NCI-H82 treated with DMSO at 0.1 percent for 48 hours (cell line): ENCODE measurements around the gene TACSTD2.
"Not testable (repeated sequence)": the region's sequence is repeated elsewhere in the genome, so short reads cannot be mapped to it uniquely, and the experiment has no call there.

ENCODE experiments used
- DNase-seq: peaks from one replicate; lab custom pipeline; 2025; ENCODE audit not compliant: unreplicated experiment; lab: John Stamatoyannopoulos, UW

TACSTD2 gene, protein sequence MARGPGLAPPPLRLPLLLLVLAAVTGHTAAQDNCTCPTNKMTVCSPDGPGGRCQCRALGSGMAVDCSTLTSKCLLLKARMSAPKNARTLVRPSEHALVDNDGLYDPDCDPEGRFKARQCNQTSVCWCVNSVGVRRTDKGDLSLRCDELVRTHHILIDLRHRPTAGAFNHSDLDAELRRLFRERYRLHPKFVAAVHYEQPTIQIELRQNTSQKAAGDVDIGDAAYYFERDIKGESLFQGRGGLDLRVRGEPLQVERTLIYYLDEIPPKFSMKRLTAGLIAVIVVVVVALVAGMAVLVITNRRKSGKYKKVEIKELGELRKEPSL

DNA sequence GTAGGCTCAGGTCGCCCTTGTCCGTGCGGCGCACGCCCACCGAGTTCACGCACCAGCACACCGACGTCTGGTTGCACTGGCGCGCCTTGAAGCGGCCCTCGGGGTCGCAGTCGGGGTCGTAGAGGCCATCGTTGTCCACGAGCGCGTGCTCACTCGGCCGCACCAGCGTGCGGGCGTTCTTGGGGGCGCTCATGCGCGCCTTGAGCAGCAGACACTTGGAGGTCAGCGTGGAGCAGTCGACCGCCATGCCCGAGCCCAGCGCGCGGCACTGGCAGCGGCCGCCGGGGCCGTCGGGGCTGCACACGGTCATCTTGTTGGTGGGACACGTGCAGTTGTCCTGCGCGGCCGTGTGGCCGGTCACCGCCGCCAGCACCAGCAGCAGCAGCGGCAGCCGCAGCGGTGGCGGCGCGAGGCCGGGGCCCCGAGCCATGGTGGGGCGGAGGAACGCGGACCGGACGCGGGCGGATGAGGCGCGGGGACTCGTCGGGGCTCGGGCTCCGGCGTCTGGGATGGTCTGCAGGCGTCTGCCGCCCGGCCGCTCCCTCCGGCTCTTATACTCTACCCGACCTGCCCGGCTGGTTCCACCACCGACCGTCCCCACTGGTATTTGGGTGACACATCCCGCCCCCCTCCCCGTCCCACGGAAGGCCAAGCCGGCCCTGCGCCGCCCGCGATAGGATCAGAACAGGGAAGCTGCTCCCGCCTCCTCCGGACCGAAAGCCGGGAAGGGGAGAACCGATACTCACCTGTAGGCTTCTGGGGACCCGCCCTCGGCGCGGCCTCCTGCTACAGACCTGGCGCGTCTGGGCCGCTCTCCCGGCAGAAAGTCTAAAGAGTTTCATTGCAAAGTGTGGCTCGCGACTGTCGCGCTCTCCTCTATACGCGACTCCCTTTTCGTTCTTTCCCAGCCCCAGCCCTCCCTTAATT lies at the start of gene TACSTD2:
Gene TACSTD2, minus strand, starts transcription at position 526 of the 927 bp plus-strand sequence. Its CDS starts 96 bp downstream, at position 430.
- no peak for DNase-seq

DNA sequence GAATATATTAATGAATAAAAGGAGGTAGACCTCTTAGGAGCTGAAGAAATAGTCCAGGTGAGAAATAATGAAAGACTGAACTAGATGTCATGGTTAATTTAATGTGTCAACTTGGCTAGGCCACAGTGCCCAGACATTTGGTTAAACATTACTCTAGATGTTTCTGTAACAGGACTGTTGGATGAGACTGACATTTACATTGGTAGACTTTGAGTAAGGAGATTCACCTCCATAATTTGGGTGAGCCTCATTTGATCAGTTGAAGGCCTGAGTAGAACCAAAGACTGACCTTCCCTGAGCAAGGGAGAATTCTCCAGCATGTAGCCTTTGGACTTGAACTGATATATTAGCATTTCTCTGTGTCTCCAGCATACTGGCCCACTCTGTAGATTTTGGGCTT lies 49.2 kb upstream of the TACSTD2 start:
- DNase-seq = no peak

DNA sequence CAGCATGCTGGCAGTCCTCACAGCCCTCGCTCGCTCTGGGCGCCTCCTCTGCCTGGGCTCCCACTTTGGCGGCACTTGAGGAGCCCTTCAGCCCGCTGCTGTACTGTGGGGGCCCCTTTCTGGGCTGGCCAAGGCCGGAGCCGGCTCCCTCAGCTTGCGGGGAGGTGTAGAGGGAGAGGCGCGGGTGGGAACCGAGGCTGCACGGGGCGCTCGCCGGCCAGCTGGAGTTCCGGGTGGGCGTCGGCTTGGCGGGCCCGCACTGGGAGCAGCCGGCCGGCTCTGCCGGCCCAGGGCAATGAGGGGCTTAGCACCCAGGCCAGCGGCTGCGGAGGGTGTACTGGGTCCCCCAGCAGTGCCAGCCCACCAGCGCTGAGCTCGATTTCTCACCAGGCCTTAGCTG lies 46.2 kb upstream of the TACSTD2 start:
- not testable (repeated sequence) for DNase-seq

DNA sequence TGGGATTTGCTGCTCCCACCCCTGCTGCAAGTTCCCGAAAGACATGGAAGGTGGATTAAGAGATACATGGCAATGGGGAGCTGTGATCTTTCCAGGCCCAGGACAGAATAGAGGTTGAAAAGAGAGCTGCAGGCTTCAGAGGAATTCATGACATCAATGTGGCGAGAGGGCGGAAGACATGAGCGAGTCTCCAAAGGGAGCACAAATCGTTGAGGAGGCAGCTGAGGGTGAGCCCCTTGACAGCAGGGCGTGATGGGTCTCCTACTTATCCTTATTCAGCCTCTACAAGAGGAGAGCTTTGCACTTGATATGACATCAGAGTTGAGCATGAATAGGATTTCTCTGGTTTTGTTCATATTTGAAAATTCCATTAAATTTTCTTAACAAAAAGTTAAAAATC lies 45.5 kb upstream of the TACSTD2 start:
- no peak for DNase-seq

DNA sequence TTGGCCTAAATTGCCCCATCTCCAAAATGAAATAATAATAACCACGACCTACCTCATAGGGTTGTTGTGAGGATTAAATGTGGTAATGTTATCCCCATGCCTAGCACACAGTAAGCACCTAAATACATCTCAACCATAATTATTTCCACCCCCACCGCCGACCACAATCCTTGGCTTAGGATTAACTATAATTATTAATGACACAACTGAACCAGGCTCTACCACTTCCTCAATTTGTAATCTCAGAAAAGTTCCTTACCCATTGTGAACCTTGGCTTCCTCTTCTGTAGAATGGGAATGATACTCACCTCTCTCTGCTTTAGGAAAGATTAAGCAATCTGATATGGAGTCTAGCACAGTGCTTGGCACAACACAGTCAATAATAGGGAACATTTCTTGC lies 44.3 kb upstream of the TACSTD2 start:
- peak; percentile 79 for DNase-seq

DNA sequence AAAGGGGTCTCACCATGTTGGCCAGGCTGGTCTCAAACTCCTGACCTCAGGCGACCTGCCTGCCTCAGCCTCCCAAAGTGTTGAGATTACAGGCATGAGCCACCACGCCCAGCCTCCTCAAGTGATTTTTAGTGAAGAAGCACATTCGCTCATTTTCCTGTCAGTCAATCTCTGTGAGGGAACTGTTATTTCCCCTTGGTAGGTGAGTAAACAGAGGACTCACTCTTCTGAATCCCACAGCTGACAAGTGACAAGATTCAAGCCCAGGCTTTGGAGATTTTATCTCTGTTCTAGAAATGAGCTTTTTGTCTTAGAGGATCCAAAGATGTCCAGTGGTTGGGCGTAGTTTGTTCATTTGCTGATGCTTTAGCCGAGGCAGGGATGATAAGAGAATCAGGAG lies 43.9 kb upstream of the TACSTD2 start:
- no peak for DNase-seq

DNA sequence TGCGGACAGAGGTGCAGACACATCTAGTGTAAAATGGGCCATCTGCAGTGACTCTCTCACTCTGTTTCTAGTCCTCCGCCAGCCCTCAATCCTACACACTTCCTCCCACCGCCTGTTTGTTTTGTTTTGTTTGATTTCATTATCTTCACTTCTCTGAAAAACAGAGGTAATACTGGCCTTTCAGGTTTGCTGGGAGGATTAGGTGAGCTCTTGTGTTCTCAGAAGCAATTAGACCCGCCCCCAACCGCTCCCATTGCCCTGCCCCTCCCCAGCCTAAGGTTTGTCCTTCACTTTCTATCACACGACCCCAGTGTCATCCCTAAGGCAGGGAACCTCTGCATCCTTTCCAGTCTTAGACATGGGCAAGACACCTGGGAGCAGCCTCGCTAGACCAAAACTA lies 43.2 kb upstream of the TACSTD2 start:
- DNase-seq = peak; percentile 20

DNA sequence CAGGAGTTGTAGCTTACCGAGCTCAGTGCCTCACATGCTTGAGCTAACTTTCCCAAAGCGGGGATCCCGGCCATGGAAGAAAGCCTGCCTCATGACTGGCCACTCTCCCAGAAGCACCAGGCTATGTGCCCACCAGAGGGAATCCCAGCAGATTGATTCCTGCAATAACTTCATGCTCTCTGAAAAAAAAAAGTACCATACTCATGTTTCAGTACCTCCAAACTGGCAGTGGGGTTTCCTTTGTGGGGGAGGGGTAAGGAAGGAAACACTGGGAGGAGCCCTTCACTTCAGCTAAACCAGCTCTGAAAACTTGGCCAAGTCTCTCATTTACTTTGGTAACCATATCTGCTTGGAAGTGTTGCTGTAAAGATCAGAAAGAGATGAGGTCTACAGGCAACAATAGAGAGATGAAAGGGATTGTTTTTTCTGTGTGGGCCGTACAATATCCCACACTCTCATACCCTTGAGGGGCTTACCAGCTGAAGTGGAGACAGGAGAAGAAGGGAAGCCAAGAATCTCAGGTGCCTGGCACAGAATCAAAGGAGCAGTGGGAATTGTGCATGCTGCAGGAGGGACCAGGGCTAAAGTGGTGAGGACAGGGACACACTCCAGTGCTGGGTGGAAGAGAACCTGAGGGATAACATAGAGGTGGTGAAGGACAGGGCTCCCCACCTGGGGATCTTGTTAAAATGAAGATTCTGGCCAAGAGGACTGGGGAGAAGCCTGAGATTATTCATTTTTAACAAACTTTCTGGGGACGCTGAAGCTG lies 42.4 kb upstream of the TACSTD2 start:
- no peak for DNase-seq

DNA sequence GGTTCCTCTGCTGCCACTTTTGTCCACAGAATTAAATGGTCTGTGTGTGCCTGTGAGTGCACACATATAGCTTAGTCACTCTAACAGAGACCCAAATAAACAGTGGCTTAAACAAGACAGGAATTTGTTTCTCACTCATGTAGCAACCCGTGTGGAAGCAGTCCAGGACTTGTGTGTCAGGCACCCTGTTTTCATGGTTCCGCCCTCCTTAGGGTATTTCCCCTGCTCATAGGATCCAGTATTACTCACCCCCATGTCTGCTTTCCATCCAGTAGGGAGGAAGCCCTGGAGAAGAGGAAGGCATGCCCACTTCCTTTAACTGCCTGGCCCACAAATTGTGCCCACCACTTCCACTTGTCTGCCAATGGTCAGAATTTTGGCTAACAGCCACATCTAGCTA lies 41.3 kb upstream of the TACSTD2 start:
- DNase-seq = no peak

DNA sequence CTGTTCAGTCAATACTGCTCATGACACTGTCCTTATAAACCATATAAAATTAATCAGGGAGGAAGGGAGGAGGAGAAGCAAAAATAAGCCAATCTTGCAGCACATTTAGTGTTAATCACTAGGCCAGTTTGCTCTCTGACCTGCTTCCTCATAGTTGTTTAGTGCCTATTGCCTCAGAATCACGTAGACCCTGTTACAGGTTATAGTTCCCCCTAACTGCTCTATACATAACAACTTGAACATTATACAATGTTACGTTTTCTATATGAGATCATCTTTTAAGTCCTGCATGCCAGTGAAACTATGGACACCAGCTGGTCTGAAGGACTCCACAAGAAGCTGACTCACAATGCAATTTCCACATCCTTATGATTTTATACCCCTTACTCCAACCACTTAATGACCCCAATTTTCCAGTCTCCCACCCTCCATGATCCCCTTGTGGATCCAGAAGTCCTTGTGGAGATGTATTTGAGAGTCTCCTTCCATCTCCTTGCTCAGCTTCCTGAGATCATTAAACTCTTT lies 34.9 kb upstream of the TACSTD2 start:
- no peak for DNase-seq

DNA sequence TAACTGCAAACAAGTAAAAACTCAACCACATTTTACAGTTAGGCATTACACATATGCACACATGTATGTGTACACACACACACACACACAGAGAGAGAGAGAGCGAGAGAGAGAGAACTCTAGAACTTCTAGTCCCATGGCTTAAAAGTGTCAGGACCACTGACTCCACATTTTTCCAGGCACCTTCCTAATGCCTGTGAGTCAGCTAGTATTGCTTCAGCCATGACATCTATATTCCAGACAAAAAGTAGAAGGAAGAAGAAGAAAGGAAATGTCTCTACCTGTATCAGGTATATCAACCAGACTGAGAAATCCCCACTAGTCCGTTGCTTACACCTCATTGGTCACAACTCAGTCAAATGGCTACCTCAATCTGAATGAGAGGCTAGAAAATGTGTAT lies 31.9 kb upstream of the TACSTD2 start:
- no peak for DNase-seq

DNA sequence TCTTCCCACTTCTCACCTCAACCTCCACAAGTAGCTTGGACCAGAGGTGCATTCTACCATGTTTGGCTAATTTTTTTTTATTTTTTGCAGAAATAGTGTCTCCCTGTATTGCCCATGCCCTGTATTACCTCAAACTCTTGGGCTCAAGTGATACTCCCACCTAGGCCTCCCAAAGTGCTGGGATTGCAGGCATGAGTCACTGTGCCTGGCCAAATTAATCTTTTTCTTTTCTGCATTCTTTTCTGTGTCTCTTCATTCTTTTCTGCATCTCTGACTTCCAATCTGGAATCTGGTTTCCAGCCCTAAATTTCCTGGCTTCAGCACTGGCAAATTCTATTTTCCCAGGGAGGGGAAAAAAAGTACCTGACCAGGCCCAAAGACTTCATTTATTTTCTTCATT lies 31.2 kb upstream of the TACSTD2 start:
- DNase-seq = no peak

DNA sequence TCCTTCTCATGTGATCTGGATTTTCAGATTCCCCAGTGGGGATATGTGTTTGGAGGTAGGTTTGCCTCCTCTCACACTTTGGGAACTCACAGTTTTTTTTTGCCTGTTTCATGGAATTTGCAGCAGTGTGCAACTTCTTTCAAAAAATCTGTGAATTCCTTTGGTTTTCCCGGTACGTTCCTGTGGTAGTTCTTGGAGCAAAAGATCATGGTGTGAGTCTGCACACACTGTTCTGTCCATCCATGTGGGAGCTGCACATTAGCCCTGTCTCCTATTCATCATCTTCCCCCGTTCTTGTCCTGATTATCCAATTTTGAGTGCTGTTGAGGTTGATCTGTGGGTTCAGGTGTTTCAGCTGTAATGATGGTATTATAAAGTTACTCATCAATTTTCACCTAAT lies 30.3 kb upstream of the TACSTD2 start:
- no peak for DNase-seq

DNA sequence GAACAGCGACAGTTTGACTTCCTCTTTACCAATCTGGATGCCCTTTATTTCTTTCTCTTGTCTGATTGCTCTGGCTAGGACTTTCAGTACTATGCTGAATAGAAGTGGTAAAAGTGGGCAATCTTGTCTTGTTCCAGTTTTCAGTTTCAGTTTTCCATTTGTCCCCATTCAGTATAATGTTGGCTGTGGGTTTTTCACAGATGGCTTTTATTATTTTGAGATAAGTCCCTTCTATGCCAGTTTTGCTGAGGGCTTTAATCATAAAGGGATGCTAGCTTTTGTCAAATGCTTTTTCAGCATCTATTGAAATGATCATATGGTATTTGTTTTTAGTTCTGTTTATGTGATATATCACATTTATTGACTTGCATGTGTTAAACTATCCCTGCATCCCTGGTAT lies 24.9 kb upstream of the TACSTD2 start:
- not testable (repeated sequence) for DNase-seq

DNA sequence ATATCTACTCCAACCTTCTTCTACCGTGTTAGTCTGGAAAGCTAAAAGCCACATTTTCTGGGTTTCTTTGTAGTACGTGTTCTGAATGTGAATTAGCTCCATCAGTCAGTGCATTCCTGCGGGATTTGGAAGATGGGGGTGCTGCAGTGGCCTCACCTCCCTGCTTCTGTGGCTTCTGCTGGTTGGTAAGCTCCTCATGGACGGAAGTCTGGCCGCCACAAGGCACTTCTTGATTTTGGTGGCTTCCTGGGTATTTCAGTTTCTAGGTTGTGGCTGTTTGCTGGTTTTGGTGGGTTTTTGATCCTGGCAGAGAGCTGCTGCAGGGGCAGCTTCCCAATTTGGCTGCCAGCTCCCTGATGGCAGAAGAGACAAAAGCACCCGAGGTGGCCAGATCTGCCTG lies 20.9 kb upstream of the TACSTD2 start:
- DNase-seq = no peak

DNA sequence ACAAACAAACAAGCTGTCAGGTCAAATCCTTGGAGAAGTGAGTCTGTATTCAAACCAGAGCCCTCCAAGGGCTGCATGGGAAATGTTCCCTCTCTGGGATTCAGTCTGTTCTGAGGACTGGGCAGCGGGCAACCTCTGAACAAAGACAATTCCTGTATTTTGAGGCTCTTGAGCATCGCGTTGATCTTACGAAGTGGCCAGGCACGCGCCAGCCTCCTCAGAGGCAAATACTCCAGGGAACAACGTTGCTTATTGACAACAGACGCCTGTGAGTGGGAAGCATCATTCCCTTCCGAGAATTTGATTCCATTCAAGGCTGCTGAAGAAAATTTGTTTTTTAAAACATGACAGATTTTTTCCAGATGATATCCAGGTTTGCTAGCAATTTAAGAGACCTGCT lies 20.0 kb upstream of the TACSTD2 start:
- no peak for DNase-seq

DNA sequence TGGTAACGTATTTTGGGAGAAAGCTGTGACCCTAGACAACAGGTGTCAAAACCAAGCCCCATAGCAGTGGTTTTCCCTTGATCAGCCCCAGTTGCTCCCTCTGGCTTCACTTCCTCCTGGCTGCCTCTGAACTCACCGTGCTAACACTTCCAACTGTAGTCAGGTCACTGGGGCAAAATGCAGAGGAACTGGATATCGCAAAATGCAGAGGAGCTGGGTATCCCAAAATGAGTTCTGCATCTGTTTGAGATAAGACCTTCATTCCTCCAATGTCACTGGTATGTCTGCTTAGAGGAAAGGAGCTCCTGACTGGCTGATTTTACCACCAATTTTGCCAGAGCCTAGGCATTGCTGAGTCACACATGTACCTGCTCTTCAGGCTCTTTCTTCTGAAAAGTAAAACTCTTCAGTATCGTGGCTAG lies 19.6 kb upstream of the TACSTD2 start:
- DNase-seq = no peak

DNA sequence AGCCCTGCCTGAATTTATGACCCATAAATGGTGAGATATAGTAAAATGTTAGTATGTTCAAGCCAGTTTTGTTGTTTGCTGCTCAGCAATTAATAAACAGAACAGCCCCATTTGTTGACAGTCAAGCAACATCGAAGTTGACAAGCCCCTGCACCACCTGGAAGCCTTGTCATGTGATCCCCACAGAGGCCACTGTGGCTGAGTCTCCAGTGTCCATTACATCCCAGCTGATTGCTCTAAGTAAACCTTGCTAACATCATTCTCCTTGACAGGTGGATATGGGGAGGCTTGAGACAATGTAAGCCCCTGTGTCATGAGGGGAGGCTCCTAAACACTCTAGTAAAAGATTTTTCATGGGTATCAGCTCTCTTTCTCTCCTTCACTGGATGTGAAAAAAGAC lies 17.5 kb upstream of the TACSTD2 start:
- DNase-seq = no peak

DNA sequence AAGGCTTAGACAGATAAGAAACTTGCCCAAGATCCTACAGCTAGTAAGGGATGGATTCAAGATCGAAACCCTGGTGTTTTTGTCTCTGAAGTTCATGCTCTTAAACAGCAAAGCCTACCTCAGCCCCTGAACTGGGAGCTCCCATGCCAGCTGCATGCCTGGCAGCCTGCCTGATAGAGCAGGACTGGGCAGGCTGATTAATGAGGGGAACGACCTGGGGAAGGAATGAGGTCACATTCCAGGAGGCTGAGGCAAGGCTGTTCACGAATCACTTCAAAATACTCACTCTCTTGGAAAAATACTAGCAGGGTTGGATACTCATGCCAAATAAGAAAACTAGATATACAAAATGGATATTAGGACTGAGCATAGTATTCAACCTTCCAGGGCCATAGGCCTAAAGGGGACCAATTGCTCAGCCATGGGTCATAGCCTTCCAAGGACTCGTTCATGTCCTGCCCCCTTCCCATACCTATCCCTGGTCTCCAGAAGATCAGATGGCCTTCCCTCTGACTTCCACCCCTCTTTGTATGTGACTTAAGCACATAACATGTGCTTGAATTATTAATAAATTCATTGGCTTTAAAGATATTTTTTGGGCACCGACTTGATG lies 15.6 kb upstream of the TACSTD2 start:
- no peak for DNase-seq

DNA sequence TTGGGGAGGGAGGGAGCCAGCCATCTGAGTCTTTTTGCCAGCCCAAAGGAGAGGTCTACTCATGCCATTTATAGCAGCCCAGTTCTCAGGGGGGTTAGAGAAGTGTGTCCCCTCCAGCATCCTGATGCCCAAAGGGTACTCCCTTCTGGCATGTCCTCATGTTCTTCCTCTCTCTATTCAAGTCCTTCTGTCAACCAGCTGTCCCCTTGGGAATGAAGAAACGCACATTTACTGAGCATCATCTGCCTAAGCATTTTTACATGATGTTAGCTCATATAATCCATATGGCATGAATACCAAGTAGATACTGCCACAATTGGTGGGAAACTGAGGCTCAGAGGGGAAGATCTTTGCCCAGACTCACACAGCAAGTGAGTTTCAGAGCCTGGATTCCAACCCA lies 14.8 kb upstream of the TACSTD2 start:
- no peak for DNase-seq

DNA sequence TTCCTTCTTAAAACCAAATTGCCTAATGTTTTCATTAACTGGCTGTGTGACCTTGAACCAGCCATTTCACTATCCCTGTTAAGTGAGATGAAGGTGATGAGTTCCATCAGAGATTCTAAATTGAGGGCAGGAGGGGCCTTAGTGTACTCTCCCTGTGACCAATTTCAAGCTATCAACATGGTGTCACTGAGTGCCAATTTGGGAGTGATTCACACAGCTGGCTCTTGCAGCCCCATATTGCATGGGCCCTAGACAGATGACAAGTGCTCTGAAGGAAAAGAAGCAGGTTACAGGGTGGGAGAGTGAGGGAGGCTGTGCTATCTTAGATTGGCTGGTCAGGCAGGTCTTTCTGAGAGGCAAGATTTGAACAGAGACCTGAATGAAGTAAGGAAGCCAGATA lies 13.0 kb upstream of the TACSTD2 start:
- no peak for DNase-seq
